OCI-LY1 (cell line): ENCODE measurements around the gene AK5.

Experiments used
- H2AFZ ChIP-seq: fragments of 200-600 bp; sonication (generic), shearing (Covaris generic); 2 replicates; pipeline ENCODE4 v1.6.0; 2014; ENCODE audit warnings: antibody characterized with exemption, mild to moderate bottlenecking, low read length
- H3F3A ChIP-seq: fragments of 200-600 bp; sonication (generic), shearing (Covaris generic); 2 replicates; pipeline ENCODE4 v1.6.0; 2014; ENCODE audit warnings: mild to moderate bottlenecking, antibody characterized with exemption, low read length, moderate library complexity; ENCODE audit not compliant: insufficient read depth
- H3K27ac ChIP-seq: fragments of 200-600 bp; sonication (generic); 2 replicates; pipeline ENCODE4 v1.5.1; 2014; ENCODE audit warnings: low read length, mixed run types, mild to moderate bottlenecking, low read depth; ENCODE audit not compliant: poor library complexity, severe bottlenecking
- H3K27me3 ChIP-seq: fragments of 200-600 bp; sonication (generic); 2 replicates; pipeline ENCODE4 v1.6.0; 2014; ENCODE audit warnings: antibody characterized with exemption, mild to moderate bottlenecking, low read length, moderate library complexity; ENCODE audit not compliant: insufficient read depth
- H3K36me3 ChIP-seq: fragments of 200-600 bp; sonication (generic); 2 replicates; pipeline ENCODE4 v1.6.1; 2014; ENCODE audit warnings: mild to moderate bottlenecking, antibody characterized with exemption, low read length, moderate library complexity, mixed read lengths; ENCODE audit not compliant: insufficient read depth
- H3K4me1 ChIP-seq: fragments of 200-600 bp; sonication (generic); 2 replicates; pipeline ENCODE4 v1.5.1; 2014; ENCODE audit warnings: mild to moderate bottlenecking, low read length, moderate library complexity; ENCODE audit not compliant: insufficient read depth, severe bottlenecking
- H3K4me2 ChIP-seq: fragments of 200-600 bp; sonication (generic), shearing (Covaris generic); 2 replicates; pipeline ENCODE4 v1.6.1; 2014; ENCODE audit warnings: low read length
- H3K4me3 ChIP-seq: fragments of 200-600 bp; sonication (generic); 2 replicates; pipeline ENCODE4 v1.5.1; 2014; ENCODE audit warnings: low read length, low read depth, mild to moderate bottlenecking, mixed read lengths; ENCODE audit not compliant: poor library complexity, severe bottlenecking
- H3K79me2 ChIP-seq: fragments of 200-600 bp; shearing (Covaris generic); 2 replicates; pipeline ENCODE4 v1.6.1; 2016; ENCODE audit warnings: mixed run types, low read length, mixed read lengths; ENCODE audit not compliant: insufficient read depth
- H3K9ac ChIP-seq: fragments of 200-600 bp; sonication (generic), shearing (Covaris generic); 2 replicates; pipeline ENCODE4 v1.6.1; 2014; ENCODE audit warnings: mild to moderate bottlenecking, low read length, mixed read lengths
- H3K9me2 ChIP-seq: fragments of 200-600 bp; sonication (generic), shearing (Covaris generic); 2 replicates; pipeline ENCODE4 v1.6.1; 2014; ENCODE audit warnings: low read depth, mild to moderate bottlenecking, low read length, mixed read lengths
- H3K9me3 ChIP-seq: fragments of 200-600 bp; shearing (Covaris generic); 2 replicates; pipeline ENCODE4 v1.6.1; 2014; ENCODE audit warnings: low read length, mixed read lengths
- H4K20me1 ChIP-seq: fragments of 200-600 bp; sonication (generic), shearing (Covaris generic); 2 replicates; pipeline ENCODE4 v1.6.0; 2016; ENCODE audit warnings: mild to moderate bottlenecking, low read length; ENCODE audit not compliant: insufficient read depth
- EZH2 ChIP-seq: fragments of 200-600 bp; sonication (generic), shearing (Covaris generic); IDR thresholded peaks from 2 replicates; pipeline ENCODE4 v1.8.0; 2017; ENCODE audit warnings: borderline replicate concordance, mixed run types, mild to moderate bottlenecking, antibody characterized with exemption, low read length, moderate library complexity, mixed read lengths
- TF ChIP-seq, protein P1 (sequence below): fragments of 200-600 bp; sonication (generic), shearing (Covaris generic); IDR thresholded peaks from 2 replicates; pipeline ENCODE4 v1.5.1; 2017; ENCODE audit warnings: mild to moderate bottlenecking, antibody characterized with exemption, low read length, moderate library complexity, mixed read lengths

The AK5 gene

DNA sequence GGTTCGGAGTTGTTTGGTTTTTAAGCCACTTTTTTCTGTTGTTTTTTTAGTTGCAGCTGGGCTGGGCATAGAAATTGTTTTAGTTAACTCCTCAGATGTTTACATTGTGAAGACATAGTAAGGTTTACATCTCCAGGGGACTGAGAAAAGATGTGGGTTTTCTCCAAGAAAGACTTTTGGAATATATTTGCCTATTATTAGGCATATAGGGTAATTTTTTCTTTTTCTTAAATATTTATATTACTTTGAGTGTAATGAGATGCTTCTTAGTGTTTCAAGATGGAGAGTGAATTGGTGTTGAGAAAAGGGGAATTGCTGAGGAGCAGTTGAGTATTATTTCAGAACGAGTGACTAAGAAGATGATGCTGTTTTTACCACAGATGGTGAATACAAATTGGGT is 36.0 kb upstream of the AK5 start:
- no peaks in the 10 kb centered on the region for H4K20me1 ChIP-seq
- no peaks in the 10 kb centered on the region for H3K4me1 ChIP-seq
- H3K27ac ChIP-seq = no peak overlapping the region
- H3K79me2 ChIP-seq = no peaks in the 10 kb centered on the region
- H3K36me3 ChIP-seq = no peaks in the 10 kb centered on the region
- H3K4me3 ChIP-seq = no peak overlapping the region
- TF ChIP-seq, protein P1, sequence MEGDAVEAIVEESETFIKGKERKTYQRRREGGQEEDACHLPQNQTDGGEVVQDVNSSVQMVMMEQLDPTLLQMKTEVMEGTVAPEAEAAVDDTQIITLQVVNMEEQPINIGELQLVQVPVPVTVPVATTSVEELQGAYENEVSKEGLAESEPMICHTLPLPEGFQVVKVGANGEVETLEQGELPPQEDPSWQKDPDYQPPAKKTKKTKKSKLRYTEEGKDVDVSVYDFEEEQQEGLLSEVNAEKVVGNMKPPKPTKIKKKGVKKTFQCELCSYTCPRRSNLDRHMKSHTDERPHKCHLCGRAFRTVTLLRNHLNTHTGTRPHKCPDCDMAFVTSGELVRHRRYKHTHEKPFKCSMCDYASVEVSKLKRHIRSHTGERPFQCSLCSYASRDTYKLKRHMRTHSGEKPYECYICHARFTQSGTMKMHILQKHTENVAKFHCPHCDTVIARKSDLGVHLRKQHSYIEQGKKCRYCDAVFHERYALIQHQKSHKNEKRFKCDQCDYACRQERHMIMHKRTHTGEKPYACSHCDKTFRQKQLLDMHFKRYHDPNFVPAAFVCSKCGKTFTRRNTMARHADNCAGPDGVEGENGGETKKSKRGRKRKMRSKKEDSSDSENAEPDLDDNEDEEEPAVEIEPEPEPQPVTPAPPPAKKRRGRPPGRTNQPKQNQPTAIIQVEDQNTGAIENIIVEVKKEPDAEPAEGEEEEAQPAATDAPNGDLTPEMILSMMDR = no peak
- no peak for TF ChIP-seq EZH2
- H3K9me3 ChIP-seq = no peaks in the 10 kb centered on the region
- no peak overlapping the region for H3K9ac ChIP-seq
- no peak overlapping the region for H3K4me2 ChIP-seq
- no peaks in the 10 kb centered on the region for H3K9me2 ChIP-seq
- H3K27me3 ChIP-seq = no peaks in the 10 kb centered on the region
- H3F3A ChIP-seq = no peaks in the 10 kb centered on the region
- H2AFZ ChIP-seq = no peak overlapping the region

DNA sequence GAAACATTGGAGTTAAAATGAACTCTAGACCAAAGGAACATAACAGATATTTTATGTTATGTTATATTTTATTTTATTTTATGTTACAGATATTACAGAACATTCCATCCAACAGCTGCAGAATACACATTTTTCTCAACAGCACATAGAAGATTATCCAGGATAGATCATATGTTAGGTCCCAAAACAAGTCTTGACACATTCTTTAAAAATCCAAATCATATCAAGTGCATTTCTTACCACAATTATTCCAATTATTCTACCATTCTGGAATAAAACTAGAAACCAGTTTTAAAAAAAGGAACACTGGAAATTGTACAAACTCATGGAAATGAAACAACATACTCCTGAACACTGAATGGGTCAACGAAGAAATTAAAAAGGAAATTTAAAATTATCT is 31.7 kb upstream of the AK5 start:
- TF ChIP-seq EZH2 = no peak
- TF ChIP-seq, protein P1 = no peak
- no peaks in the 10 kb centered on the region for H3F3A ChIP-seq
- H3K27me3 ChIP-seq = no peaks in the 10 kb centered on the region
- no peaks in the 10 kb centered on the region for H3K9me2 ChIP-seq
- no peaks in the 10 kb centered on the region for H4K20me1 ChIP-seq
- H3K27ac ChIP-seq = no peak overlapping the region
- no peaks in the 10 kb centered on the region for H3K4me1 ChIP-seq
- H2AFZ ChIP-seq = no peak overlapping the region
- H3K79me2 ChIP-seq = no peaks in the 10 kb centered on the region
- no peaks in the 10 kb centered on the region for H3K9me3 ChIP-seq
- no peak overlapping the region for H3K4me3 ChIP-seq
- no peaks in the 10 kb centered on the region for H3K36me3 ChIP-seq
- no peak overlapping the region for H3K4me2 ChIP-seq
- no peak overlapping the region for H3K9ac ChIP-seq

DNA sequence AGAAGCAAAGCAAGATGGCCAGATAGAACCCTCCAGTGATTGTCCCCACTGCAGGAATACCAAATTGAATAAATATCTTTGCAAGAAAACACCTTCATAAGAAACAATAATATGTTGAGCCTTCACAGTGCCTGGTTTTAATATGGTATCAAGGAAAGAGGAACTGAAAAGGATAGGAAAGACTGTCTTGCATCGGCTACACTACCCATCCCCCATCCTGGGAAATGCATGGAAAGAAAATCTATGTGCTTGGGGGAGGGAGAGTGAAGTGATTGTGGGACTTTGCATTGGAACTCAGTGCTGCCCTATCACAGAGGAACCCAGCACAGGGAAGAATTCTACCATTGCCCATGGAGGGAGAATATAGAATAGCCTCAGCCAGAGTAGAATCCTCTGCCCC is 28.6 kb upstream of the AK5 start:
- no peaks in the 10 kb centered on the region for H3K27me3 ChIP-seq
- no peaks in the 10 kb centered on the region for H4K20me1 ChIP-seq
- no peaks in the 10 kb centered on the region for H3K4me1 ChIP-seq
- no peak overlapping the region for H3K9ac ChIP-seq
- no peaks in the 10 kb centered on the region for H3F3A ChIP-seq
- H3K4me3 ChIP-seq = no peak overlapping the region
- no peaks in the 10 kb centered on the region for H3K9me3 ChIP-seq
- H3K79me2 ChIP-seq = no peaks in the 10 kb centered on the region
- no peak overlapping the region for H3K4me2 ChIP-seq
- no peaks in the 10 kb centered on the region for H3K9me2 ChIP-seq
- H2AFZ ChIP-seq = no peak overlapping the region
- TF ChIP-seq, protein P1 = no peak
- TF ChIP-seq EZH2 = no peak
- no peak overlapping the region for H3K27ac ChIP-seq
- H3K36me3 ChIP-seq = no peaks in the 10 kb centered on the region
